Activated CD4-positive, alpha-beta memory T cell treated with anti-CD3 and anti-CD28 coated beads for 36 hours (primary cell): ENCODE data around the gene IP6K3. TPM values are rescaled to one million over a fixed set of nuclear protein-coding genes. Genes with fewer than 3 reads are reported as not detected.

Experiments
- CTCF ChIA-PET: fragments of 350-600 bp; sonication (Branson Sonifier 250); formaldehyde crosslinking; loops from one replicate; lab custom pipeline; 2021; ENCODE audit warnings: antibody characterized with exemption, inconsistent platforms; lab: Charles Lee
- POLR2A ChIA-PET: fragments of 350-600 bp; sonication (Branson Sonifier 250); formaldehyde crosslinking; loops from one replicate; lab custom pipeline; 2021; ENCODE audit warnings: antibody characterized with exemption; lab: Charles Lee
- DNase-seq: peaks from one replicate; pipeline ENCODE4 v3.0.0-alpha.2; 2020
- H3K27ac Mint-ChIP-seq: one replicate; pipeline ENCODE4 v1.8.0; 2021; ENCODE audit warnings: mixed read lengths
- H3K27me3 Mint-ChIP-seq: one replicate; pipeline ENCODE4 v1.8.0; 2021; ENCODE audit warnings: mixed read lengths
- H3K36me3 Mint-ChIP-seq: one replicate; pipeline ENCODE4 v1.8.0; 2021; ENCODE audit warnings: mixed read lengths
- H3K4me1 Mint-ChIP-seq: one replicate; pipeline ENCODE4 v1.8.0; 2021; ENCODE audit warnings: low read depth, mixed read lengths
- H3K4me3 Mint-ChIP-seq: one replicate; pipeline ENCODE4 v1.8.0; 2021; ENCODE audit warnings: mild to moderate bottlenecking, mixed read lengths
- H3K9me3 Mint-ChIP-seq: one replicate; pipeline ENCODE4 v1.8.0; 2021; ENCODE audit warnings: mixed read lengths
- intact Hi-C: fragments of 100-400 bp; cut with micrococcal nuclease; formaldehyde crosslinking; loops from one replicate; pipeline ENCODE4 v1.15.1; 2023
- total RNA-seq, 2 experiments: library from RNA; stranded (reverse); gene quantifications; one replicate each; pipeline ENCODE4 v1.2.3, GENCODE V29; 2021

Gene IP6K3
- total RNA-seq, 2 experiments from 2014 or later: not detected

DNA sequence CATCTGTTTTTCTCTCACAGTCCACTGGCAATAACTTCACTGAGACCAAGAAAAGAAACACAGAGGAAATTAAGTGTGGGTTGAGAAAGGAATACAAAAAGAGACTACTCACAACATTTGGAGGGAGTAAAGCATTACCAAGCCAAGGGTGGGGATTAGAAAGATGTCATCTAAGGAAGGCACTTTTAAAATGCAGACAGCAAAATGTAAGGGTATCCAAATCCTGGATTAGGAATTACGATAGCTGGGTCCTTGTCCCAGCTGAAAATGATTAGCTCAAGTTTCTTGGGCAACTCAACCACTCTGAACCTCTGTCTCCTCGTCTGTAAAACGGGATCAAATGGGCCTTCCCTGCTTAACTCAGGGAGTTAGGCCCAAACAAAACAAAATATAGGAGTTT lies 40.0 kb upstream of the IP6K3 start:
- no peaks in the 10 kb centered on the region for H3K27me3 Mint-ChIP-seq
- no peaks in the 10 kb centered on the region for H3K9me3 Mint-ChIP-seq
- peaks cover 45% of the 10 kb centered on the region for H3K4me1 Mint-ChIP-seq
- H3K4me3 Mint-ChIP-seq: no peak overlapping the region
- H3K36me3 Mint-ChIP-seq: peaks cover 43% of the 10 kb centered on the region
- intact Hi-C loops: no loop called here
- H3K27ac Mint-ChIP-seq: no peak overlapping the region
- POLR2A ChIA-PET: no interaction called here
- CTCF ChIA-PET: interaction anchor here (1.4 to 3.9 kb wide), 4 partner anchors 15 to 268 kb away, joined by 3 to 21 read pairs (median 7); partner anchors contain the start of gene UQCC2
- DNase-seq: no peak

- intact Hi-C loops: no loop called here
- Mint-ChIP-seq H3K4me1 (peaks cover 45% of the 10 kb centered on the region), H3K4me3 (no peak overlapping the region), H3K36me3 (peaks cover 45% of the 10 kb centered on the region), H3K27me3 (no peaks in the 10 kb centered on the region), H3K9me3 (no peaks in the 10 kb centered on the region), H3K27ac (no peak overlapping the region)
- DNase-seq: no peak
- POLR2A ChIA-PET: no interaction called here
- CTCF ChIA-PET: interaction anchor here (1.1 to 3.9 kb wide), 4 partner anchors 14 to 269 kb away, joined by 3 to 21 read pairs (median 4); partner anchors contain the start of gene UQCC2
Observed at GRCh38 chr6:33785778-33786177, 39.1 kb upstream of the IP6K3 start.

GRCh38 chr6:33784787-33785186 lies 38.1 kb upstream of the IP6K3 start:
- ChIA-PET CTCF (interaction anchor here (1.1 kb wide), 2 partner anchors 14 to 74 kb away, joined by 3 to 4 read pairs; partner anchors contain the start of gene UQCC2), POLR2A (no interaction called here)
- Mint-ChIP-seq H3K4me3 (no peak overlapping the region), H3K27ac (no peak overlapping the region), H3K36me3 (peaks cover 53% of the 10 kb centered on the region), H3K9me3 (no peaks in the 10 kb centered on the region), H3K27me3 (no peaks in the 10 kb centered on the region), H3K4me1 (peaks cover 45% of the 10 kb centered on the region)
- no peak for DNase-seq
- intact Hi-C loops: no loop called here

DNA sequence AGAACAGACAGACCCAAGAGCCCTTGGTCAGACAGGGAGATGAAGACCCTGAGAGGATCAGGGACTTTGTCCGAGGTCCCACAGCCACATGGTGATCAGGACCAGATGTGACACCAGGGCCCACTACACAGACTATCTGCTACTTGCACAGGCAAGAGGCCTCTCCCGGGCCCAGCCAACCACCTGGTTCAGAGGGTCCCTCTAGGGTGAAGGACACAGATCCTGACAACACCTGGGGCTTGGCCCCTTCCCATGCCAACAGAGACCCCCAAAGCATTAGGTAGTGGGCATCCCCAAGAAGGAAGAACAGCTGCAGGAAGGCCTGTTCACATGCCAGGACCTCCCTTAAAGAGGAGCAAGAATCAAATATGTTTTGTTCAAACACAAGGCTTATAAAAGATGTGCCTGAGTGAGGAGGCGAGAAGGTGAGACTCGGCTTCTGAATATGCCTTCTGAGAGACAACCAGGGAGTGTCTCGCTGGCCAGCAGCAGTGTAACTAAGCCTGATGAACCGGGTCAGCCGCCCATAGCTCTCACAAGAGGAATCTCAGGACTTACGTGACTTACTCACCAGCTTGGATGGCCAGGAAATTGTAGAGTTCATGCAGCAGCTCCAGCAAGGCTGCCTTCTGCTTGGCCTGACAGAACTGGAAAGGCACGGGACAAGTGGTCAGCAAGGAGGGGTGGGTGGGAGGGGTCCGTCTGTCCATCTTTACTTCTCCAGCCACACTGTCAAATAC lies 37.2 kb upstream of the IP6K3 start:
- peaks cover 40% of the 10 kb centered on the region for H3K4me1 Mint-ChIP-seq
- H3K27me3 Mint-ChIP-seq: no peaks in the 10 kb centered on the region
- H3K4me3 Mint-ChIP-seq: no peak overlapping the region
- no peak for DNase-seq
- H3K9me3 Mint-ChIP-seq: no peaks in the 10 kb centered on the region
- ChIA-PET CTCF (interaction anchor here (1.1 kb wide), 1 partner anchor 13 kb away, joined by 4 read pairs; no protein-coding TSS in a partner anchor), POLR2A (no interaction called here)
- peaks cover 61% of the 10 kb centered on the region for H3K36me3 Mint-ChIP-seq
- H3K27ac Mint-ChIP-seq: no peak overlapping the region
- intact Hi-C loops: no loop called here

DNA sequence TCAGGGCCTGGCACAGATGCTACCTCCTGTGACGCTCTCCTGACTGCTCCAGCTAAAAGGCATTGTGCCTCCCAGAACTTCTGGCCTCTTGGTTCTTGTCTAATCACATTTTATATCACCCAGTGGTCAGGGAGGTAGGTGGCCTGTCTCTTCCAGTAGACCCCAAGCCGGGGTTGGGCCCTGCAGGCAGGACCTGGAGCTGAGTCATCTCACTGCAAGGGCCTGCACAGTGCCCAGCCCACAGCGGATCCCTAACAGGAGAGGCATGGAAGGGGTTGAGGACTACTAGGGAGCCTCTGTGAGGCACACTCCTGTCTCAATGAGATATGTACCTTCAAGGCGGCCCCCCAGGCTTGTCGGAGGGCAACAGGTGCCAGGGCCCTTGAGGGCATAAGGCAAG lies 35.9 kb upstream of the IP6K3 start:
- Mint-ChIP-seq H3K27ac (no peak overlapping the region), H3K36me3 (peaks cover 59% of the 10 kb centered on the region), H3K4me3 (no peak overlapping the region), H3K4me1 (peaks cover 35% of the 10 kb centered on the region), H3K9me3 (no peaks in the 10 kb centered on the region), H3K27me3 (no peaks in the 10 kb centered on the region)
- ChIA-PET CTCF (no interaction called here), POLR2A (no interaction called here)
- no peak for DNase-seq
- intact Hi-C loops: no loop called here

DNA sequence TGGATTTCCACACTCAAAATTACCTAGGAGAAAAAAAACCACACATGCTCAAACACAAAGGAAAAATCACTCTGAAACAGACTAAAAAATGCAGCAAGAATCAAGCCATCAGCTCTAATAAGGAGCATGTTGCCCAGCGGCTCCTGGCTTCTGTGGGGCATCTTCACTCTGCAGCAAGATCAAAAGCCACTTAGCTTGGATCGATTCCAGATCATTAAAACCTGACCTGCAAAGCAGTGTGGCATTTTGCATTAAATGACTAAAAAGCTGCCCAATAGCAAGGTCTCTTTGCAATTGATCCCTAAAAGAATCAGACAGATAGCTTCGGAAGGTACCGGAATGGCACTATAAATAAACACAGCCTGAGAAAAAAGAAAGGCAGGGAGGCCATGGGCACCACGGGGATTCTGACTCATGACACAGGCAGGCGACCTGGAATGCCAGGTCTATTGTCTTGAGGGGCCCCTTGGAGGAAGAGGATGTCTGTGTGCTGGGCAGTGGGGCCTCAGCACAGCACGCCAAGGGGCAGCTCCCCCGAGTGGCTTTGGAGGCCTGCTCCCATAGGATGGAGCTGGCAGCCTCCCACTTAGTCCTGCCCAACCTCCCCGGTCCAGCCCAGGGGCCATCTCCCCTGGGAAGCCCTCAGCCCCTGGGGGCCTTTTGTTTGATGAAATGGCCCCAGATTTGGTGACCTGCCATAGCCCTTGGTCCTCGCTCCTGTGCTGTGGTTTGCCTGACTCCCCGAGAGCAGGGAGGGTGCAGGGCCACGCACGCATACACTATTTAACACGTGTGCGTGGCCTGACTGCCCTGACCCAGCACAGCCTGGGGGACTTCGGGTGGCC lies 34.6 kb upstream of the IP6K3 start:
- H3K4me1 Mint-ChIP-seq: peaks cover 23% of the 10 kb centered on the region
- intact Hi-C loops: no loop called here
- H3K4me3 Mint-ChIP-seq: no peak overlapping the region
- POLR2A ChIA-PET: no interaction called here
- DNase-seq: no peak
- H3K27me3 Mint-ChIP-seq: no peaks in the 10 kb centered on the region
- H3K36me3 Mint-ChIP-seq: peaks cover 58% of the 10 kb centered on the region
- CTCF ChIA-PET: interaction anchor here (1.3 to 1.4 kb wide), 2 partner anchors 13 to 243 kb away, joined by 3 to 5 read pairs; no protein-coding TSS in a partner anchor
- H3K27ac Mint-ChIP-seq: no peak overlapping the region
- no peaks in the 10 kb centered on the region for H3K9me3 Mint-ChIP-seq

GRCh38 chr6:33779895-33780294 lies 33.2 kb upstream of the IP6K3 start:
- no peak overlapping the region for H3K27ac Mint-ChIP-seq
- POLR2A ChIA-PET: interaction anchor here (1.9 kb wide), 1 partner anchor 8 kb away, joined by 8 read pairs; the partner anchor contains the start of gene LEMD2
- no peak overlapping the region for H3K4me3 Mint-ChIP-seq
- CTCF ChIA-PET: interaction anchor here (1.0 to 1.7 kb wide), 7 partner anchors 8 to 276 kb away, joined by 3 to 6 read pairs (median 4); partner anchors contain the start of gene LEMD2
- no peak for DNase-seq
- intact Hi-C loops: no loop called here
- H3K36me3 Mint-ChIP-seq: peaks cover 59% of the 10 kb centered on the region
- H3K27me3 Mint-ChIP-seq: no peaks in the 10 kb centered on the region
- peaks cover 8% of the 10 kb centered on the region for H3K4me1 Mint-ChIP-seq
- H3K9me3 Mint-ChIP-seq: no peaks in the 10 kb centered on the region

- H3K36me3 Mint-ChIP-seq: peaks cover 59% of the 10 kb centered on the region
- no peaks in the 10 kb centered on the region for H3K9me3 Mint-ChIP-seq
- H3K27ac Mint-ChIP-seq: no peak overlapping the region
- H3K4me3 Mint-ChIP-seq: no peak overlapping the region
- CTCF ChIA-PET: interaction anchor here (1.0 to 1.8 kb wide), 6 partner anchors 8 to 276 kb away, joined by 3 to 8 read pairs (median 4); partner anchors contain the start of gene LEMD2
- peaks cover 4% of the 10 kb centered on the region for H3K4me1 Mint-ChIP-seq
- intact Hi-C loops: no loop called here
- no peaks in the 10 kb centered on the region for H3K27me3 Mint-ChIP-seq
- no peak for DNase-seq
- POLR2A ChIA-PET: interaction anchor here (1.9 kb wide), 1 partner anchor 9 kb away, joined by 8 read pairs; the partner anchor contains the start of gene LEMD2
Observed at GRCh38 chr6:33779290-33779689, 32.6 kb upstream of the IP6K3 start.

DNA sequence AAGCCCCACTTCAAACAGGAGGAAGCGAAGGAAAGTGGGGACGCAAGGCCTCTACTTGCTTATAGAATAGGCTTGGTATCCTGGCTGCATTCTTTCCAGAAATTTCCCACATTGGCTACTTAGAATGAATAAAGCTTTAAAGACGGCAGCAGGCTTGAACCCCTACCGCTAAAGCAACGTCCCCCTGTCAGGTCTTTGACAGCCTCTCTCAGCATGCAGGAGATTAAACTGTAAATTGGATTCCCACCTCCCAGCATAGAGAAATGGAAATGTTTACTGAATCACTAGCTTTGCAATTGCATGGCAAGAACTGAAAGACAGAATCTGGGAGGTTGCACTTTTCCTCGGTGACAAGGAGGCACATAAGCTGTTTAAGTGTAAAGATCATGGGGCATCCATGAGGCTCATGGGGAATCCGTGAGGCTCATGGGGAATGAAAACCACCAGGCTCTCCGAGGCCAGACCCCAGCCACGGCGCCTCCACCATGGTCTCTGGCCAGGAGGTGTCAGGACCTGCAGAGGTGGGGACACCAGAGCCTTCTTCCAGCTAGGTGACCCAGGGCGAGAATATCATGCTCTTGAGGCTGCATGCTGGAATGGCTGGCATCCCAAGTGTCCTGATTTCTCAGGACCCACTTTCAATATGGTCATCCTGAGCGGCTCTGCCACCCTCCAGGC lies 31.9 kb upstream of the IP6K3 start:
- CTCF ChIA-PET: interaction anchor here (0.6 to 1.8 kb wide), 4 partner anchors 9 to 356 kb away, joined by 3 to 8 read pairs (median 5); no protein-coding TSS in a partner anchor
- Mint-ChIP-seq H3K9me3 (no peaks in the 10 kb centered on the region), H3K4me3 (no peak overlapping the region), H3K4me1 (no peaks in the 10 kb centered on the region), H3K27ac (no peak overlapping the region), H3K36me3 (peaks cover 52% of the 10 kb centered on the region), H3K27me3 (no peaks in the 10 kb centered on the region)
- intact Hi-C loops: no loop called here
- POLR2A ChIA-PET: interaction anchor here (1.9 kb wide), 1 partner anchor 10 kb away, joined by 8 read pairs; the partner anchor contains the start of gene LEMD2
- DNase-seq: no peak

DNA sequence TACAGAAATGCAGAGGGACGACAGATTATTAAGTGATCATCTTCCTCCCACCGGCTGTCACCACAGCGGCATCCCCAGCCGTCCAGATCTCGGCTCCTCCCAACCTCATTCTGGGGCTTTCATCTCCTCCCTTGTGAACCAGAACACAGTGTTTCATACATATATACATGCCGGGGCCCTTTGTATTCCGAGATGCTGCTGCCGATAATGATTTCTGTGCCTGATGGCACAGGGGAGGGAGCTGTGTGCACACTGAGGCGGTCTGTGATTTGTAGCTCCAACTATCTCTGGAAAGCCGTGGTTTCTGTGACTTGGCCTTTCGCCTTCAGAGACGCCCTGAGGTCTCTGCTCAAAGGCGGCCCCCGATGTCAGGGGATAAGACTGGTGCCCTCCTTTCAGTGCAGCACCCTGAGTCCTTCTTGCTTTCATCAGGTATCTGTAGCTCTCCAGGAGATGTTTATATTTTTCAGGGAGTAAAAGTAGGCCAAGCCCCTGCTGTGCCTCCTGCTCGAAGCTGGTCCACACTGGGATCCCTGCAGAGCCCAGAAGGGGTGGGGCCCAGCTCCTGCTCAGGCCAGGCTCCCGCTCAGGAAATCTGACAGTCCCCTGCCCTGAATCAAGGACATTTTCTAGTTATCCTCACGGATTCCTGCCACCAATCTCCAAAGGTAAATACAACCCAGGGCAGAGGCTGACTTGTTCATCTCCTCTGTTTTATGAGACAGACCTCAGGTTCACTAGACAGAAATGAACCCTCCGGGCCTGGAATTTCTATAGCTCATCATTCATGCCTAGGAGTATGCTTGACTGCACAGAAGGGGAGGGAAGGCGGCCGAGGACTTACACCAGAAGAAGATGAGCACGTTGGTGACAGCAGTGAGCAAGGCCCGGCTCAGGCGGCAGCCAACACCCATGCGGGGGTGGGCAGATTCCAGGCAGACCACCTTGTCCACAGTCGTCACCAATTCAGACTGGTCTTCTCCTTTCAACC lies 31.0 kb upstream of the IP6K3 start:
- intact Hi-C loops: no loop called here
- Mint-ChIP-seq H3K4me1 (no peaks in the 10 kb centered on the region), H3K27me3 (no peaks in the 10 kb centered on the region), H3K4me3 (no peak overlapping the region), H3K9me3 (no peaks in the 10 kb centered on the region), H3K36me3 (peaks cover 49% of the 10 kb centered on the region), H3K27ac (no peak overlapping the region)
- ChIA-PET CTCF (interaction anchor here (0.6 to 1.8 kb wide), 2 partner anchors 10 to 357 kb away, joined by 3 to 8 read pairs; no protein-coding TSS in a partner anchor), POLR2A (interaction anchor here (1.9 kb wide), 1 partner anchor 11 kb away, joined by 8 read pairs; the partner anchor contains the start of gene LEMD2)
- DNase-seq: no peak
